GM13977 (cell line): ENCODE data around the gene AKT1S1.

ENCODE experiments used
- DNase-seq: peaks from one replicate; pipeline ENCODE4 v3.0.0; 2012; ENCODE audit warnings: low spot score
- in situ Hi-C: fragments of 300-500 bp; cut with MboI; formaldehyde crosslinking; loops from one replicate; pipeline ENCODE4 v1.12.0; 2022; ENCODE audit warnings: low sequenced_read_pairs, low pct_unique_long_range_greater_than_20kb, mixed read lengths, inconsistent platforms; ENCODE audit not compliant: unreplicated experiment
- TF ChIP-seq, protein P1 (sequence below): IDR thresholded peaks from 2 replicates; pipeline ENCODE4 v1.5.1; 2012; ENCODE audit warnings: mild to moderate bottlenecking, control low read depth; ENCODE audit not compliant: insufficient read depth; ENCODE audit errors: extremely low read depth, missing control alignments

Gene AKT1S1

DNA sequence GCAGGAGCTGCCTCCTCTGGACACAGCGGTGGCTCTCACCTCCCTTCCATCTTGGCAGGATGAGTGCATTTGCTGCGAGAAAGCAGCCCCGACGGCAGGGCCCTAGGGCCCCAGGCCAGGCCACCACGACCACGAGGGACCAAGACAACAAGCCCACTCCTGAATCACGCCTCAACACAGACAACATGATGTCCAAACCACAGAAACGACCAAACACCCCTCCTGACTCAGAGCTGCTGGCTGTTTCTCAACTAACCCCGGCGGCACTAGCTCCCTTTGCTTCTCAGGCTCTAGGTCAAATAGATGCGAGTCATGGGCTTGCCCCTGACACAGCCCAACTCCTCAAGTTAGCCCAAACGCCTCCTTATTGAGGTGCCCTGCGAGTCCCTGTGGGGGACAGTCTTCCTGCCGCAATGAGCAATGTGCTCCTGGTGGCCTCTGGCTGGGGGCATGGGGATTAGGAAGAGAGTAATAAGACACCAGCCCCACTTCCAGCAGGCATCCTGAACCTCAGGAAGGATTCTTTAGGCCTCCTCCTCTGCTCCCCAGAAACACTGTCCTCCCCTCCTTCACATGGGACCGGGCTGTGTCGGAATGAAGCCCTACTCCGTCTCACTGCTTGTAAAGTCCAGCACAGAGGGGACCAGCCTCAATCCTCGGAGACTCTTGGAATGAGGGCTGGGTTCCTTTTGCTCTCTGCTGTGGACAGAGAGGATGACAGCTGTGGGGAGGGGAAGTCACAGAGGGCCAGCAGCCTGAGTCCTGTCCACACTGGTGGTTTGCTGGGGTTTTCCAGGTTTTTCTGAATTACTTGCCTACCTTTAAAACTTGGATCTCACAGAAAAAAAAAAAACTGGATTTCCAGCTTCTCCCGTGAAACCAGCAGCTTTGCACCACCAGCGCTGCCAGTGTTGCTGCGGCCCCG, 45.0 kb upstream of the AKT1S1 start:
- TF ChIP-seq, protein P1, sequence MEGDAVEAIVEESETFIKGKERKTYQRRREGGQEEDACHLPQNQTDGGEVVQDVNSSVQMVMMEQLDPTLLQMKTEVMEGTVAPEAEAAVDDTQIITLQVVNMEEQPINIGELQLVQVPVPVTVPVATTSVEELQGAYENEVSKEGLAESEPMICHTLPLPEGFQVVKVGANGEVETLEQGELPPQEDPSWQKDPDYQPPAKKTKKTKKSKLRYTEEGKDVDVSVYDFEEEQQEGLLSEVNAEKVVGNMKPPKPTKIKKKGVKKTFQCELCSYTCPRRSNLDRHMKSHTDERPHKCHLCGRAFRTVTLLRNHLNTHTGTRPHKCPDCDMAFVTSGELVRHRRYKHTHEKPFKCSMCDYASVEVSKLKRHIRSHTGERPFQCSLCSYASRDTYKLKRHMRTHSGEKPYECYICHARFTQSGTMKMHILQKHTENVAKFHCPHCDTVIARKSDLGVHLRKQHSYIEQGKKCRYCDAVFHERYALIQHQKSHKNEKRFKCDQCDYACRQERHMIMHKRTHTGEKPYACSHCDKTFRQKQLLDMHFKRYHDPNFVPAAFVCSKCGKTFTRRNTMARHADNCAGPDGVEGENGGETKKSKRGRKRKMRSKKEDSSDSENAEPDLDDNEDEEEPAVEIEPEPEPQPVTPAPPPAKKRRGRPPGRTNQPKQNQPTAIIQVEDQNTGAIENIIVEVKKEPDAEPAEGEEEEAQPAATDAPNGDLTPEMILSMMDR: no peak
- no peak for DNase-seq
- in situ Hi-C loops: no loop called here

GRCh38 chr19:49920624-49921363, 43.6 kb upstream of the AKT1S1 start:
- no peak for DNase-seq
- TF ChIP-seq, protein P1: no peak
- in situ Hi-C loops: no loop called here

GRCh38 chr19:49918089-49918488, 40.9 kb upstream of the AKT1S1 start:
- in situ Hi-C loops: no loop called here
- TF ChIP-seq, protein P1: no peak
- DNase-seq: no peak

DNA sequence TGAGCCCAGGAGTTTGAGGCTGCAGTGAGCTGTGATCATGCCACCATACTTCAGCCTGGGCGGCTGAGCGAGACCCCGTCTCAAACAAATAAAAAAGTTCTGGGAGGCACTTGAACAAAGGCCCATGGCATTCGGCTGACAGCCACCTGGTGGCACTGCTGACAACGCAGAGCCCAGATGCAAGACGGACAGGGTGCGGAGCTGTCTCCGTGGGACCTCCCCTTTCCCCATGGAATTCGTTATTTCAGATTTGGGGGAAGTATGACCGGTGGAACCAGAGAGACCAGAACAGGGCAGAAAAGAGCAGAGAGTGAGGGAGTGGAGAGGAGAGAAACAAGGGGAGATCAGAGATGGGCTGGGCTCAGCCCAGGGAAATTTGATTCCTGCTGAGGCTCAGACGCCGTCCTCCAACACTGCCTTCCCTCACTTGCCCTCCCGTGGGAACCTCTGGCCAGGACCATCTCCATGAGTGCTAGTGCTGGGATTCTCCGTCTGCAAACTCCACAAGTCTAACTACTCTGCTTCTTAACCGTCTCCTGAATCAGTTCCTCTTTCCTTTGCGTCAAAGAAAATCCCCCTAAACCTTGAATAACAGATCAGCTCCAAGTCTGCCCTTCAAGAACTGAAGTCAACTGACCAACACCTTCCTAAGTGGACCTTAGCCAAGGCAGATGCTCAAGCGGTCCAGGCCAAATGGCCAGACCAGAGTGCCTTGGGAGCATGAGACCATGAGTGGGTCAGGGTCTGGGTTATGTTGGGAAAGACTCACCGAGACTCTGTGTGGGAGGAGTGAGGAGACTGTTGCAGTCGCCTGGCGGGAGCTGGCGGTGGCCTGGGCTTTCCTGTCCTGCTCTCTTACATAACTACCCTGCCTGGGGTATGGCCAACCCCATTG, 39.9 kb upstream of the AKT1S1 start:
- TF ChIP-seq, protein P1: peak; percentile 13
- no peak for DNase-seq
- in situ Hi-C loops: no loop called here

DNA sequence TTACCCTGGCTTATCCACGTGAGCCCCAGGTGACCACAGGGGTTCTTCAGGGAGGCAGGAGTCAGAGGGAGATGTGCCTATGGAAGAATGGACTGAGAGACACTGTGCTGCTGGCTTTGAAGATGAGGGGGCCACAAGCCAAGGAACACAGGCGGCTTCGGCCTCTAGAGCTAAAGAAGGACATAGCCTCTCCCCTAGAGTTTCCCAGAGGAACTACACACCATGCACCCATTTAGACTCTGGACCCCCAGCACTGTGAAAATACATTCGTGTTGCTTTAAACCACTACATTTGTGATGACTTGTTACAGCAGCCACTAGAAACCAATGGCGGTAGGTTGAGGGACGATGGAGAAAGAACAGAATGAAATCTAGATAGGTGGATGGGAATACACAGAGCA, 38.1 kb upstream of the AKT1S1 start:
- TF ChIP-seq, protein P1: no peak
- DNase-seq: no peak
- in situ Hi-C loops: no loop called here

DNA sequence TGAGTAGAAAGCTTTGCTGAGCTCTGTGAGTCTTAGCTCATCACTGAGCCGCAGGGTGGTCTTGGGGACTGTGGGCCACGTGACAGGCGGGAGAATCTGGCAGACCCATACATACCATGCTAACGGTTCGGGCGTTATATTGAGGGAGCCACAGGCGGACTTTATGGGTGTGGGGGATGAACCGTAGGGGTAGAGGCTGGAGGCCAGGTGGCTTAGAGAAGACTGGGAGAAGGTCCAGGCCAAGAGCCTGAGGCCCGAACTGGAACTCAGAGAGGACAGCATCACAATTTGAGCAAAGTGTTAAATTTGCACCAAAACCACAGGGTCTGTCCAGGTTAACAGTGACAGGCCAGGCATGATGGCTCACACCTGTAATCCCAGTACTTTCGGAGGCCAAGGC, 36.6 kb upstream of the AKT1S1 start:
- in situ Hi-C loops: no loop called here
- TF ChIP-seq, protein P1: no peak

More for the DNA sequence above, 36.6 kb upstream of the AKT1S1 start:
- no peak for DNase-seq
